GM19452 (cell line): ENCODE results near the gene FOXA1.

Source experiments
- ATAC-seq: cut with Tn5 transposase; IDR thresholded peaks from one replicate; pipeline ENCODE4 v1.9.1; 2021; ENCODE audit not compliant: unreplicated experiment

FOXA1 gene

GRCh38 chr14:37594971-37595808 is at the start of gene FOXA1, which contains the start of gene TTC6:
TSS of gene FOXA1 (minus strand) at chr14:37595249. CDS start at chr14:37594972, 277 bp downstream.
TSS of gene TTC6 (plus strand) at chr14:37595629. CDS start at chr14:37622065, 26,436 bp downstream.
- ATAC-seq = no peak

GRCh38 chr14:37643701-37644100 is 48.7 kb upstream of the FOXA1 start:
- no peak for ATAC-seq

- no peak for ATAC-seq
These were observed 47.1 kb upstream of the FOXA1 start for GRCh38 chr14:37642125-37642524.

GRCh38 chr14:37641117-37641516 is 46.1 kb upstream of the FOXA1 start:
- no peak for ATAC-seq

- ATAC-seq = no peak
These were observed 43.5 kb upstream of the FOXA1 start for GRCh38 chr14:37638599-37638998.

- no peak for ATAC-seq
These were observed 42.3 kb upstream of the FOXA1 start for GRCh38 chr14:37637341-37637740.

- ATAC-seq = no peak
These were observed 30.8 kb upstream of the FOXA1 start for GRCh38 chr14:37625597-37626595.

- no peak for ATAC-seq
These were observed 28.9 kb upstream of the FOXA1 start for GRCh38 chr14:37623971-37624370.

- ATAC-seq = no peak
These were observed 28.4 kb upstream of the FOXA1 start for GRCh38 chr14:37623426-37623951.

- no peak for ATAC-seq
These were observed 27.3 kb upstream of the FOXA1 start for GRCh38 chr14:37622231-37622923.

GRCh38 chr14:37620856-37621255 is 25.8 kb upstream of the FOXA1 start:
- ATAC-seq = no peak

- ATAC-seq = no peak
These were observed 23.5 kb upstream of the FOXA1 start for GRCh38 chr14:37618498-37619028.

- ATAC-seq = no peak
These were observed 22.9 kb upstream of the FOXA1 start for GRCh38 chr14:37617864-37618365.

GRCh38 chr14:37616853-37617252 is 21.8 kb upstream of the FOXA1 start:
- ATAC-seq = no peak

GRCh38 chr14:37615582-37616289 is 20.7 kb upstream of the FOXA1 start:
- ATAC-seq = no peak

GRCh38 chr14:37610945-37611523 is 16.0 kb upstream of the FOXA1 start:
- no peak for ATAC-seq

- ATAC-seq = no peak
These were observed 13.6 kb upstream of the FOXA1 start for GRCh38 chr14:37608649-37609048.

GRCh38 chr14:37606678-37607077 is 11.6 kb upstream of the FOXA1 start:
- ATAC-seq = no peak

- ATAC-seq = no peak
These were observed 8.7 kb upstream of the FOXA1 start for GRCh38 chr14:37603688-37604251.
